Keratinocyte (primary cell): Measurements from ENCODE around the gene SPINK13.
"Not testable (repeated sequence)": the region's sequence is repeated elsewhere in the genome, so short reads cannot be mapped to it uniquely, and the experiment has no call there.

Experiments used
- CTCF ChIP-seq, 3 experiments: IDR thresholded peaks in 1 of 3; conservative IDR thresholded peaks in 1 of 3; optimal IDR thresholded peaks in 1 of 3; 2 replicates in 2 of 3; 3 replicates in 1 of 3; pipeline versions ENCODE3 to v1.5.1; 2011; ENCODE audit warnings: low read length in 3 of 3, mild to moderate bottlenecking in 3 of 3, moderate library complexity in 2 of 3, control low read depth in 1 of 3, inconsistent platforms in 1 of 3; ENCODE audit not compliant: insufficient read depth in 2 of 3; ENCODE audit errors: extremely low read depth in 1 of 3
- EZH2 ChIP-seq: IDR thresholded peaks from one replicate; pipeline ENCODE4 v1.6.1; 2012; ENCODE audit warnings: inconsistent platforms, mild to moderate bottlenecking, low read length, moderate library complexity

GRCh38 chr5:148280893-148281292, 12.3 kb downstream of the SPINK13 start:
- TF ChIP-seq EZH2; CTCF (optimal IDR thresholded peaks at IDR 0.05 in 1 of 3, IDR thresholded peaks at IDR 0.05 in 1 of 3, conservative IDR thresholded peaks at IDR 0.05 in 1 of 3; ENCODE audit: extremely low read depth in 1 of 3, insufficient read depth in 2 of 3, low read length in 3 of 3): not testable (repeated sequence)
